Keratinocyte (primary cell): ENCODE measurements around the gene ZNF823. TPM values are rescaled to one million over a fixed set of nuclear protein-coding genes. Genes with fewer than 3 reads are reported as not detected.

ENCODE experiments used
- DNase-seq: peaks from one replicate; pipeline ENCODE4 v3.0.0-alpha.2; 2011; ENCODE audit warnings: low read depth, missing footprints, low spot score
- FAIRE-seq: peaks from 2 replicates; lab custom pipeline; 2011; peaks lifted over from hg19 to GRCh38; lab: Jason Lieb, UNC
- H2AFZ ChIP-seq: 2 replicates; pipeline ENCODE4 v1.6.0; 2012; ENCODE audit warnings: low read length, control low read depth, inconsistent platforms; ENCODE audit not compliant: control insufficient read depth
- H3K27ac ChIP-seq: 2 replicates; pipeline ENCODE4 v1.5.1; 2011; ENCODE audit warnings: low read length; ENCODE audit not compliant: control insufficient read depth, insufficient read depth
- H3K27me3 ChIP-seq: 3 replicates; pipeline ENCODE4 v1.6.0; 2011; ENCODE audit warnings: low read length; ENCODE audit not compliant: control insufficient read depth, insufficient read depth; ENCODE audit errors: extremely low read depth
- H3K36me3 ChIP-seq, 2 experiments: 2 replicates in 1 of 2; 3 replicates in 1 of 2; pipeline ENCODE4 v1.5.1; 2011; ENCODE audit warnings: low read length in 2 of 2, mild to moderate bottlenecking in 1 of 2; ENCODE audit not compliant: control insufficient read depth in 2 of 2, insufficient read depth in 2 of 2; ENCODE audit errors: extremely low read depth in 1 of 2
- H3K4me1 ChIP-seq: 3 replicates; pipeline ENCODE4 v1.5.1; 2011; ENCODE audit warnings: low read length; ENCODE audit not compliant: control insufficient read depth, insufficient read depth; ENCODE audit errors: extremely low read depth
- H3K4me2 ChIP-seq: 3 replicates; pipeline ENCODE4 v1.6.0; 2011; ENCODE audit warnings: low read depth, low read length; ENCODE audit not compliant: control insufficient read depth, insufficient read depth; ENCODE audit errors: extremely low read depth
- H3K4me3 ChIP-seq, 3 experiments: fragments of 200-600 bp in 1 of 3; sonication (generic) in 1 of 3; 2 replicates in 2 of 3; 3 replicates in 1 of 3; pipeline ENCODE4 v1.5.1; 2011 to 2016; ENCODE audit warnings: low read length in 3 of 3, mild to moderate bottlenecking in 3 of 3, control low read depth in 2 of 3, inconsistent platforms in 1 of 3, low read depth in 1 of 3, mixed read lengths in 1 of 3, mixed run types in 1 of 3, moderate library complexity in 1 of 3; ENCODE audit not compliant: control insufficient read depth in 2 of 3, insufficient read depth in 2 of 3; ENCODE audit errors: extremely low read depth in 1 of 3
- H3K79me2 ChIP-seq: 2 replicates; pipeline ENCODE4 v1.6.0; 2012; ENCODE audit warnings: low read length; ENCODE audit not compliant: control insufficient read depth, insufficient read depth
- H3K9ac ChIP-seq: 3 replicates; pipeline ENCODE4 v1.6.0; 2011; ENCODE audit warnings: low read length; ENCODE audit not compliant: control insufficient read depth, insufficient read depth; ENCODE audit errors: extremely low read depth
- H3K9me1 ChIP-seq: 3 replicates; pipeline ENCODE4 v1.6.0; 2011; ENCODE audit warnings: low read length; ENCODE audit not compliant: control insufficient read depth, insufficient read depth; ENCODE audit errors: extremely low read depth
- H3K9me3 ChIP-seq: 2 replicates; pipeline ENCODE4 v1.5.1; 2012; ENCODE audit warnings: low read depth, low read length; ENCODE audit not compliant: control insufficient read depth
- H4K20me1 ChIP-seq: 3 replicates; pipeline ENCODE4 v1.6.0; 2011; ENCODE audit warnings: low read length; ENCODE audit not compliant: control insufficient read depth, insufficient read depth; ENCODE audit errors: extremely low read depth
- CTCF ChIP-seq, 3 experiments: IDR thresholded peaks in 1 of 3; conservative IDR thresholded peaks in 1 of 3; optimal IDR thresholded peaks in 1 of 3; 2 replicates in 2 of 3; 3 replicates in 1 of 3; pipeline versions ENCODE3 to v1.5.1; 2011; ENCODE audit warnings: low read length in 3 of 3, mild to moderate bottlenecking in 3 of 3, moderate library complexity in 2 of 3, control low read depth in 1 of 3, inconsistent platforms in 1 of 3; ENCODE audit not compliant: insufficient read depth in 2 of 3; ENCODE audit errors: extremely low read depth in 1 of 3
- EZH2 ChIP-seq: IDR thresholded peaks from one replicate; pipeline ENCODE4 v1.6.1; 2012; ENCODE audit warnings: inconsistent platforms, mild to moderate bottlenecking, low read length, moderate library complexity
- dilution Hi-C: fragments of 300-500 bp; cut with MboI; formaldehyde crosslinking; loops from one replicate; pipeline ENCODE4 v1.7.0; 2020; ENCODE audit warnings: low sequenced_read_pairs; ENCODE audit not compliant: extremely low pct_ligation_motif_present
- polyA plus RNA-seq, 5 experiments: library from polyadenylated mRNA; depleted of rRNA in 3 of 5; stranded (reverse) in 3 of 5; stranded (forward) in 1 of 5; unstranded in 1 of 5; fragments of >200 nt; gene quantifications; 1 replicate in 1 of 5; 2 replicates in 3 of 5; 3 replicates in 1 of 5; pipeline versions ENCODE4 v1.2.1 to v1.2.3, GENCODE V29; 2011 to 2012; ENCODE audit warnings: missing spikeins in 2 of 5, low read depth in 1 of 5, low replicate concordance in 1 of 5

ZNF823 gene
- polyA plus RNA-seq, 1 donor (not counting 4 experiments of a cell fraction or from before 2014, with no cell fraction given) = 6.3 TPM

DNA sequence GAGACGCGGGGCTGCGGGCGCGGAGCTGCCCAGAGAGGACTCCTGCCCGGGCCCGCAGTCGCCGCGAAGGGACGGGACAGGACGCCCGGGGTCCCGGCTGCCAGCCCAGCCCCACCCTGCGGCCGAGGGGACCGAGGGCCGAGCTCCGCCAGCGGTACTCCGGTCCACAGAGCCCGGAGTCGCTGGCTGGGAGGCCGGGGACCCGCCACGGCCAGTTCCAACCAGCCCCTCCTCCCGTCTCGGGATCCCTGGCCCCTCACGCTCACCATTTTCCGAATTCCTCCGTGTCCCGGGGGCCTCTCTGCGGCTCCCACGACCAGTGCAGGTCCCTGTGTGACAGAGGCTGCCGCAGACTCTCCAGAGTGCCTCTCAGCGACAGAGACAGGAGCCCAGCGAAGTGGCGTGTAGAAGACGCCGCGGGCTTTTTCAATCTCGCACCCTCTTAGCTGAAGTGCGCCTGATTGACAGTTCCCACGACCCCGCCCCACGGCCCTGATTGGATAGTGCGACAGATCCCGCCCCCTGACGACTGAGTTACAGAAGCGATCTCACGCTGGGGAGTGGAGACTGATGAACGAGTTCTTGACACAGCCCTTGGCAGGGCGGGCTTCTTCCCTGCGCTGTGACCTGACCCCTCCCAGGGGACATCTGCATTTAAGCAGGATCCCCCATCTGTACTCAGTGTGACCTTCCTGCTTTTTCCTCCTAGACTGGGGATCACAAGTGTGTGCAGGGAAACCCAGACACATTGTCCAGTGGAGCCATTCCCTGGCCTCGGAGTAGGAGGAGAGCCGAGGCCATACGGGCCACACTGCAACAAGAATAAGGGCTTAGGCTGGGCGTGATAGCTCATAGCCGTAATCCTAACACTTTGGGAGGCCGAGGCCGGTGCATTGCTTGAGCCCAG lies 44.0 kb downstream of the ZNF823 start:
- H3K9me1 ChIP-seq = no peaks in the 10 kb centered on the region
- H3K4me2 ChIP-seq = peak overlapping the region; percentile 68
- peak; percentile 76 for DNase-seq
- FAIRE-seq = peak; percentile 87
- peak overlapping the region; percentile 82 for H3K9ac ChIP-seq
- H3K79me2 ChIP-seq = peaks cover 2% of the 10 kb centered on the region
- peaks cover 3% of the 10 kb centered on the region for H3K4me1 ChIP-seq
- peak overlapping the region; percentile 62 to 90 (median 81) for H3K4me3 ChIP-seq
- H3K27ac ChIP-seq = peak overlapping the region; percentile 71
- dilution Hi-C loops = no loop called here
- no peak for TF ChIP-seq CTCF (optimal IDR thresholded peaks at IDR 0.05 in 1 of 3, IDR thresholded peaks at IDR 0.05 in 1 of 3, conservative IDR thresholded peaks at IDR 0.05 in 1 of 3; ENCODE audit: extremely low read depth in 1 of 3, insufficient read depth in 2 of 3, low read length in 3 of 3)
- TF ChIP-seq EZH2 = no peak
- no peaks in the 10 kb centered on the region for H3K9me3 ChIP-seq
- no peaks in the 10 kb centered on the region for H4K20me1 ChIP-seq
- H3K27me3 ChIP-seq = no peaks in the 10 kb centered on the region
- no peaks in the 10 kb centered on the region for H3K36me3 ChIP-seq
- H2AFZ ChIP-seq = peak overlapping the region; percentile 95

GRCh38 chr19:11693505-11694499 lies 44.9 kb downstream of the ZNF823 start:
- DNase-seq (peak; percentile 32), FAIRE-seq (peak; percentile 53)
- TF ChIP-seq CTCF (optimal IDR thresholded peaks at IDR 0.05 in 1 of 3, IDR thresholded peaks at IDR 0.05 in 1 of 3, conservative IDR thresholded peaks at IDR 0.05 in 1 of 3; ENCODE audit: extremely low read depth in 1 of 3, insufficient read depth in 2 of 3, low read length in 3 of 3) (peak in 1 of 3 experiments; percentile 8), EZH2 (no peak)
- peak overlapping the region; percentile 71 for H3K27ac ChIP-seq
- H3K9me3 ChIP-seq = no peaks in the 10 kb centered on the region
- dilution Hi-C loops = no loop called here
- H4K20me1 ChIP-seq = no peaks in the 10 kb centered on the region
- peak overlapping the region; percentile 68 for H3K4me2 ChIP-seq
- peak overlapping the region; percentile 62 to 90 (median 81) for H3K4me3 ChIP-seq
- H3K4me1 ChIP-seq = peaks cover 3% of the 10 kb centered on the region
- no peaks in the 10 kb centered on the region for H3K9me1 ChIP-seq
- H3K36me3 ChIP-seq = no peaks in the 10 kb centered on the region
- peaks cover 2% of the 10 kb centered on the region for H3K79me2 ChIP-seq
- H3K9ac ChIP-seq = peak overlapping the region; percentile 82
- no peaks in the 10 kb centered on the region for H3K27me3 ChIP-seq
- peak overlapping the region; percentile 95 for H2AFZ ChIP-seq
